ACHN (cell line): ENCODE data around the gene TACC3.

Experiments used
- DNase-seq: peaks from one replicate; pipeline ENCODE4 v3.0.0-alpha.2; 2015
- in situ Hi-C: cut with HindIII; loops from 2 replicates; pipeline ENCODE4 v1.10.0; 2017; ENCODE audit warnings: low sequenced_read_pairs, low pct_ligation_motif_present, low pct_unique_long_range_greater_than_20kb

Gene TACC3

GRCh38 chr4:1753294-1753696, 32.0 kb downstream of the TACC3 start:
- in situ Hi-C loops = no loop called here
- no peak for DNase-seq

GRCh38 chr4:1753697-1754311, 32.5 kb downstream of the TACC3 start:
- in situ Hi-C loops = no loop called here
- DNase-seq = no peak

GRCh38 chr4:1754336-1754735, 33.0 kb downstream of the TACC3 start:
- DNase-seq = no peak
- in situ Hi-C loops = no loop called here

- no peak for DNase-seq
- in situ Hi-C loops = no loop called here
Measured at GRCh38 chr4:1755297-1755696, 34.0 kb downstream of the TACC3 start.

GRCh38 chr4:1756079-1756478, 34.8 kb downstream of the TACC3 start:
- in situ Hi-C loops = no loop called here
- DNase-seq = no peak

- in situ Hi-C loops = no loop called here
- no peak for DNase-seq
Measured at GRCh38 chr4:1756893-1757779, 35.8 kb downstream of the TACC3 start.

- no peak for DNase-seq
- in situ Hi-C loops = no loop called here
Measured at GRCh38 chr4:1757836-1758235, 36.5 kb downstream of the TACC3 start.

- no peak for DNase-seq
- in situ Hi-C loops = no loop called here
Measured at GRCh38 chr4:1758306-1759121, 37.2 kb downstream of the TACC3 start.

GRCh38 chr4:1759170-1759817, 38.0 kb downstream of the TACC3 start:
- no peak for DNase-seq
- in situ Hi-C loops = no loop called here

GRCh38 chr4:1759818-1760223, 38.5 kb downstream of the TACC3 start:
- in situ Hi-C loops = no loop called here
- no peak for DNase-seq

- in situ Hi-C loops = no loop called here
- DNase-seq = no peak
Measured at GRCh38 chr4:1760521-1761071, 39.3 kb downstream of the TACC3 start.

- in situ Hi-C loops = no loop called here
- DNase-seq = no peak
Measured at GRCh38 chr4:1761130-1761689, 39.9 kb downstream of the TACC3 start.

- in situ Hi-C loops = no loop called here
- DNase-seq = no peak
Measured at GRCh38 chr4:1762264-1763010, 41.1 kb downstream of the TACC3 start.

- in situ Hi-C loops = no loop called here
- DNase-seq = no peak
Measured at GRCh38 chr4:1763070-1763549, 41.8 kb downstream of the TACC3 start.

- DNase-seq = no peak
- in situ Hi-C loops = no loop called here
Measured at GRCh38 chr4:1763550-1764080, 42.3 kb downstream of the TACC3 start.

GRCh38 chr4:1764670-1765069, 43.3 kb downstream of the TACC3 start:
- in situ Hi-C loops = no loop called here
- no peak for DNase-seq

GRCh38 chr4:1765409-1766072, 44.2 kb downstream of the TACC3 start:
- DNase-seq = no peak
- in situ Hi-C loops = no loop called here
